DOHH2 (cell line): ENCODE measurements around the gene SNX13.

Source experiments
- H3F3A ChIP-seq: fragments of 200-600 bp; sonication (generic), shearing (Covaris generic); 2 replicates; pipeline ENCODE4 v1.6.0; 2016; ENCODE audit warnings: antibody characterized with exemption, mild to moderate bottlenecking; ENCODE audit not compliant: control insufficient read depth, insufficient read depth
- H3K27ac ChIP-seq: fragments of 200-600 bp; sonication (generic); 2 replicates; pipeline ENCODE4 v1.5.1; 2014; ENCODE audit warnings: low read depth, mild to moderate bottlenecking, low read length, moderate library complexity
- H3K27me3 ChIP-seq: fragments of 200-600 bp; sonication (generic); 2 replicates; pipeline ENCODE4 v1.6.1; 2014; ENCODE audit warnings: mild to moderate bottlenecking, low read length, mixed read lengths; ENCODE audit not compliant: control insufficient read depth
- H3K36me3 ChIP-seq: fragments of 200-600 bp; sonication (generic); 2 replicates; pipeline ENCODE4 v1.6.1; 2014; ENCODE audit warnings: mild to moderate bottlenecking, low read length, moderate library complexity, mixed read lengths; ENCODE audit not compliant: control insufficient read depth
- H3K4me1 ChIP-seq: fragments of 200-600 bp; sonication (generic); 2 replicates; pipeline ENCODE4 v1.6.1; 2014; ENCODE audit warnings: mild to moderate bottlenecking, low read length, mixed read lengths; ENCODE audit not compliant: control insufficient read depth
- H3K4me2 ChIP-seq: fragments of 200-600 bp; sonication (generic); 2 replicates; pipeline ENCODE4 v1.6.0; 2014; ENCODE audit warnings: mild to moderate bottlenecking, low read length, moderate library complexity
- H3K4me3 ChIP-seq: fragments of 200-600 bp; sonication (generic); 2 replicates; pipeline ENCODE4 v1.5.1; 2014; ENCODE audit warnings: mild to moderate bottlenecking, low read length, mixed read lengths
- H3K79me2 ChIP-seq: fragments of 200-600 bp; sonication (generic); 2 replicates; pipeline ENCODE4 v1.6.1; 2014; ENCODE audit warnings: mild to moderate bottlenecking, low read length, mixed read lengths; ENCODE audit not compliant: control insufficient read depth
- H3K9me2 ChIP-seq: fragments of 200-600 bp; sonication (generic); replicated peaks from 2 replicates; pipeline ENCODE4 v1.6.1; 2014; ENCODE audit warnings: mild to moderate bottlenecking, low read length, mixed read lengths; ENCODE audit not compliant: control insufficient read depth
- H3K9me3 ChIP-seq: fragments of 200-600 bp; sonication (generic); 2 replicates; pipeline ENCODE4 v1.6.1; 2014; ENCODE audit warnings: antibody characterized with exemption, low read length, mixed read lengths; ENCODE audit not compliant: control insufficient read depth, insufficient read depth
- H4K20me1 ChIP-seq: fragments of 200-600 bp; sonication (generic); 2 replicates; pipeline ENCODE4 v1.6.0; 2014; ENCODE audit warnings: low read depth, mild to moderate bottlenecking, antibody characterized with exemption, low read length, moderate library complexity; ENCODE audit not compliant: control insufficient read depth, insufficient read depth
- CTCF ChIP-seq: fragments of 200-600 bp; sonication (generic); IDR thresholded peaks from one replicate; pipeline ENCODE4 v1.5.1; 2014; ENCODE audit warnings: antibody characterized with exemption, mild to moderate bottlenecking, low read depth, low read length; ENCODE audit not compliant: poor library complexity, severe bottlenecking
- EZH2phosphoT487 ChIP-seq: fragments of 200-600 bp; sonication (generic); IDR thresholded peaks from 2 replicates; pipeline ENCODE4 v1.6.1; 2017; ENCODE audit warnings: borderline replicate concordance, mild to moderate bottlenecking, antibody characterized with exemption, low read length, moderate library complexity, mixed read lengths

Gene SNX13

GRCh38 chr7:17770710-17771375 is 169.5 kb downstream of the SNX13 start:
- no peaks in the 10 kb centered on the region for H3K79me2 ChIP-seq
- H3K36me3 ChIP-seq, result no peaks in the 10 kb centered on the region
- H3K4me1 ChIP-seq, result no peaks in the 10 kb centered on the region
- no peaks in the 10 kb centered on the region for H3K9me3 ChIP-seq
- H3K27me3 ChIP-seq, result peaks cover 33% of the 10 kb centered on the region
- H3K4me3 ChIP-seq, result no peak overlapping the region
- no peaks in the 10 kb centered on the region for H3F3A ChIP-seq
- H3K4me2 ChIP-seq, result no peak overlapping the region
- no peaks in the 10 kb centered on the region for H3K9me2 ChIP-seq
- no peaks in the 10 kb centered on the region for H4K20me1 ChIP-seq
- no peak for TF ChIP-seq EZH2phosphoT487
- no peak for TF ChIP-seq CTCF
- no peak overlapping the region for H3K27ac ChIP-seq

GRCh38 chr7:17769918-17770317 is 170.4 kb downstream of the SNX13 start:
- TF ChIP-seq EZH2phosphoT487 (no peak), CTCF (peak; percentile 97)
- Histone ChIP-seq H3F3A (no peaks in the 10 kb centered on the region), H3K4me3 (no peak overlapping the region), H3K36me3 (no peaks in the 10 kb centered on the region), H3K27me3 (peaks cover 28% of the 10 kb centered on the region), H3K9me3 (no peaks in the 10 kb centered on the region), H3K9me2 (no peaks in the 10 kb centered on the region), H3K27ac (no peak overlapping the region), H3K79me2 (no peaks in the 10 kb centered on the region), H3K4me2 (no peak overlapping the region), H4K20me1 (no peaks in the 10 kb centered on the region), H3K4me1 (no peaks in the 10 kb centered on the region)

GRCh38 chr7:17758008-17758407 is 182.3 kb downstream of the SNX13 start:
- Histone ChIP-seq H3K9me3 (no peaks in the 10 kb centered on the region), H3K9me2 (no peaks in the 10 kb centered on the region), H3K79me2 (no peaks in the 10 kb centered on the region), H3K27ac (no peak overlapping the region), H3K4me2 (no peak overlapping the region), H3K4me1 (no peaks in the 10 kb centered on the region), H4K20me1 (no peaks in the 10 kb centered on the region), H3K4me3 (no peak overlapping the region), H3F3A (no peaks in the 10 kb centered on the region), H3K36me3 (no peaks in the 10 kb centered on the region), H3K27me3 (0 out of 2 replicates have a peak, but pooled peaks cover 3% of the 10 kb centered on the region)
- TF ChIP-seq CTCF, result no peak
- TF ChIP-seq EZH2phosphoT487, result no peak
